LNCAP (cell line): Measurements from ENCODE around the gene SLC35D3.

Experiments
- TF ChIP-seq, protein P1 (sequence below): fragments of 450-650 bp; IDR thresholded peaks from 2 replicates; pipeline ENCODE4 v1.5.1; 2017; ENCODE audit warnings: mild to moderate bottlenecking

The SLC35D3 gene

GRCh38 chr6:136930528-136930927 lies 8.4 kb downstream of the SLC35D3 start:
- TF ChIP-seq, protein P1, sequence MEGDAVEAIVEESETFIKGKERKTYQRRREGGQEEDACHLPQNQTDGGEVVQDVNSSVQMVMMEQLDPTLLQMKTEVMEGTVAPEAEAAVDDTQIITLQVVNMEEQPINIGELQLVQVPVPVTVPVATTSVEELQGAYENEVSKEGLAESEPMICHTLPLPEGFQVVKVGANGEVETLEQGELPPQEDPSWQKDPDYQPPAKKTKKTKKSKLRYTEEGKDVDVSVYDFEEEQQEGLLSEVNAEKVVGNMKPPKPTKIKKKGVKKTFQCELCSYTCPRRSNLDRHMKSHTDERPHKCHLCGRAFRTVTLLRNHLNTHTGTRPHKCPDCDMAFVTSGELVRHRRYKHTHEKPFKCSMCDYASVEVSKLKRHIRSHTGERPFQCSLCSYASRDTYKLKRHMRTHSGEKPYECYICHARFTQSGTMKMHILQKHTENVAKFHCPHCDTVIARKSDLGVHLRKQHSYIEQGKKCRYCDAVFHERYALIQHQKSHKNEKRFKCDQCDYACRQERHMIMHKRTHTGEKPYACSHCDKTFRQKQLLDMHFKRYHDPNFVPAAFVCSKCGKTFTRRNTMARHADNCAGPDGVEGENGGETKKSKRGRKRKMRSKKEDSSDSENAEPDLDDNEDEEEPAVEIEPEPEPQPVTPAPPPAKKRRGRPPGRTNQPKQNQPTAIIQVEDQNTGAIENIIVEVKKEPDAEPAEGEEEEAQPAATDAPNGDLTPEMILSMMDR = no peak

DNA sequence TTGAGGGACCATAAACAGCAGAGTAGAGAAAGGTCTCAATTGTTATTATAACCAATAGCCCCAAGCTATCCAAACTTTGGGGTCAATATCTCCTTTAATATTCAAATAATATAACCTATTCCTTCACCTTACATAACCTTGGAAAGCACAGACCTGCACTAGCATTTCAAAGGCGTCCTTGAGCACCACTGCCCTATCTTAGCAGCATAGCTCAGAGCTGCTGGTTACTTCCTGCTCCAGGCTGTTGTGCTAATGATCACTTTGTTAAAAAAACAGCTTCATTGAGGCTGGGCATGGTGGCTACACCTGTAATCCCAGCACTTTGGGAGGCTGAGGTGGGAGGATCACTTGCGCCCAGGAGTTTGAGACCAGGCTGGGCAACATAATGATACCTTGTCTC lies 10.5 kb downstream of the SLC35D3 start:
- TF ChIP-seq, protein P1 = no peak

DNA sequence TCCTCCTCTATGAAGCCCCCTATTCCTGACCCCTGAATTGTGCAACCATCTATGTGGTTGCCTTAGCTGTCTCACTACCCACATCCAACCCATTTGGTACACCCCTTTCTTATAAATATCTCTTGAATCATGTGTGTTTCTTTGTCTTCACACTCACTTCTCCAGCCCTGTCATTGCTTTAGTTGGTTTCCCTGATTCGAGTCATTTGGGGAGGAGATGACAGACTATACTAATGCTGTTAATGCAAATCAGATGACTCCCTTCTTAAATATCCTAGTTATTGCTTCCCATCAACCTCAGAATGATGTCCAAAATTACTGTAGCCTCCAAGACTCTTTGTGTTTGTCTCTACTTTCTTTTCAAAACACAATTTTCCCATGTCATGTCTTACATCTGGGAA lies 23.0 kb downstream of the SLC35D3 start:
- TF ChIP-seq, protein P1 = no peak

GRCh38 chr6:136945711-136946121 lies 23.6 kb downstream of the SLC35D3 start:
- TF ChIP-seq, protein P1 = no peak

GRCh38 chr6:136947037-136947436 lies 24.9 kb downstream of the SLC35D3 start:
- TF ChIP-seq, protein P1 = no peak

- TF ChIP-seq, protein P1 = no peak
Measured at GRCh38 chr6:136950436-136951126, 28.5 kb downstream of the SLC35D3 start.

GRCh38 chr6:136952714-136953260 lies 30.7 kb downstream of the SLC35D3 start:
- TF ChIP-seq, protein P1 = no peak
